HG03378 (cell line): Measurements from ENCODE around the gene BTRC.

ENCODE experiments used
- ATAC-seq: cut with Tn5 transposase; IDR thresholded peaks from one replicate; pipeline ENCODE4 v1.9.1; 2021; ENCODE audit warnings: mild to moderate bottlenecking, moderate library complexity; ENCODE audit not compliant: unreplicated experiment

The BTRC gene

GRCh38 chr10:101564490-101564991 is 210.6 kb downstream of the BTRC start:
- no peak for ATAC-seq

GRCh38 chr10:101565370-101565900 is 211.5 kb downstream of the BTRC start:
- ATAC-seq: no peak

- ATAC-seq: no peak
Measured at GRCh38 chr10:101565936-101566332, 212.0 kb downstream of the BTRC start.

- no peak for ATAC-seq
Measured at GRCh38 chr10:101566333-101567164, 212.6 kb downstream of the BTRC start.

- no peak for ATAC-seq
Measured at GRCh38 chr10:101567165-101568006, 213.4 kb downstream of the BTRC start.

GRCh38 chr10:101568054-101568745 is 214.2 kb downstream of the BTRC start:
- ATAC-seq: no peak

- ATAC-seq: no peak
Measured at GRCh38 chr10:101569323-101569621, 215.3 kb downstream of the BTRC start.

GRCh38 chr10:101569622-101570427 is 215.9 kb downstream of the BTRC start:
- ATAC-seq: no peak

GRCh38 chr10:101570428-101571270 is 216.7 kb downstream of the BTRC start:
- no peak for ATAC-seq

- no peak for ATAC-seq
Measured at GRCh38 chr10:101571271-101571925, 217.4 kb downstream of the BTRC start.

- no peak for ATAC-seq
Measured at GRCh38 chr10:101572126-101572525, 218.2 kb downstream of the BTRC start.

- ATAC-seq: no peak
Measured at GRCh38 chr10:101572785-101573184, 218.8 kb downstream of the BTRC start.

- ATAC-seq: no peak
Measured at GRCh38 chr10:101573885-101574753, 220.2 kb downstream of the BTRC start.

GRCh38 chr10:101575091-101575490 is 221.1 kb downstream of the BTRC start:
- ATAC-seq: no peak

- ATAC-seq: no peak
Measured at GRCh38 chr10:101575580-101576210, 221.7 kb downstream of the BTRC start.

- no peak for ATAC-seq
Measured at GRCh38 chr10:101576211-101576863, 222.4 kb downstream of the BTRC start.
